HUES6 (cell line): ENCODE data around the gene SLC48A1.

Experiments
- H3K27ac ChIP-seq: 2 replicates; pipeline ENCODE4 v1.7.0; 2013; ENCODE audit warnings: low read depth, mild to moderate bottlenecking, low read length, inconsistent platforms
- H3K27me3 ChIP-seq: 2 replicates; pipeline ENCODE4 v1.6.1; 2013; ENCODE audit warnings: low read length; ENCODE audit not compliant: control insufficient read depth, insufficient read depth
- H3K36me3 ChIP-seq: 2 replicates; pipeline ENCODE4 v1.6.1; 2013; ENCODE audit warnings: low read length; ENCODE audit not compliant: control insufficient read depth, insufficient read depth
- H3K4me1 ChIP-seq: 2 replicates; pipeline ENCODE4 v1.6.1; 2013; ENCODE audit warnings: low read length; ENCODE audit not compliant: control insufficient read depth, insufficient read depth
- H3K4me3 ChIP-seq: 2 replicates; pipeline ENCODE4 v1.5.1; 2013; ENCODE audit warnings: low read depth, low read length
- H3K9ac ChIP-seq: one replicate; pipeline ENCODE4 v1.6.1; 2013; ENCODE audit warnings: mild to moderate bottlenecking, low read length
- H3K9me3 ChIP-seq: 2 replicates; pipeline ENCODE4 v1.6.1; 2013; ENCODE audit warnings: low read depth, low read length; ENCODE audit not compliant: control insufficient read depth, insufficient read depth

The SLC48A1 gene

DNA sequence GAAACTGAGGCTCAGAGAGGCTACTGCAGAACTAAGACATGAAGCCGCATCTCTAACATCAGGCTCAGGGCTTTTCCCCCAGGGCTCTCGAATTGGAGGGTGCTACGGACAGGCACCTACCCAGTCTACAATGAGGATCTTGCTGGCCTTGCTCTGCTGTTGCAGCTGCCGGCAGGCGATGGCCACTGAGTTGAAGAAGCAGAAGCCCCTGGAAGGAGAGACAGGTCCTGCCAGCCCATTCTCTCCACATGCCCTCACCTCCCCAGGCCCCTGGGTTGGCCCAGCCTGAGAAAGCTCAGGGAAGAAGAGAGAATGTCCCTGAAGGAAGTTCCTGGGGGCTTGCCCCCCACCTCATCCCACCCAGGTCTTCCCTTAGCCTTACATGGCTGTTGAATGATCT is 16.1 kb downstream of the SLC48A1 start:
- Histone ChIP-seq H3K4me1 (no peaks in the 10 kb centered on the region), H3K9me3 (no peaks in the 10 kb centered on the region), H3K27ac (no peak overlapping the region), H3K36me3 (peaks cover 97% of the 10 kb centered on the region), H3K9ac (no peak overlapping the region), H3K27me3 (no peaks in the 10 kb centered on the region), H3K4me3 (no peak overlapping the region)

DNA sequence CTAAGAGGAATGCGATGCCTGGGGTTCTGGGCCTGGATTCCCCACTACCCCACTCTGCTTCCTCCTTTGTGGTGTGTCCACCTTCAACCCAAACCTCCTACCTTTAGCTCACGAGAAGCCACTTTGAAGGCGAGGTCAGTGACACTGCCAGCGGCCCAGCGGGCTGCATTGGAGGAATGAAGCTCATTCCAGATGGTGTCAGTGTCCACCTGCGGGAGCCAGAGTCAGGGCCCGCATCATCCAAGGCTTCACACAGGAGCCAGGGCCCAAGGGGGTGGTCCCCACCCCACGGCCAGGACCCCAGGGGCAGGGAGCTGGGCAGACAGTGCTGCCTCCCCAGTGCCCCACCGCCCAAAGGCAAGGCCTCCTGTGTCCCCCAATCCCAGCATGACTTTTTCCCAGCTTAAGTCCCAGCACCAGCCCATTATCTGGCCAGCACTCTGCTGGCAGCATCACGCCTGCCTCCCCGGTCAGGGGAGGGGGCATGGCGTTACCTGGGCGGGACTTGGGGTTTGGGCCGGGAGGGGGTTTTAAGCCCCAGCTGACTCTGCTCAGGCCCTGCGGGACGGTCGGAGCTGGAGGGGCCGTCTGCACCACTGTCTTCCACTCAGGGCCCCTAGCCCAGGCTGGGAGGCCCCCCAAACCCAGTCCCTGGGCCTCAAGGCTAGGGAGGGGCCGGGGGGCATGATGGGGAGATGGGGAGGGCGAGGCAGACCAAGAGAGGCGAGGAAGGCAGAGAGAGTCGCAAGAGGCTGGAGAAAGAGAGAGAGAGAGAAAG is 16.9 kb downstream of the SLC48A1 start:
- no peaks in the 10 kb centered on the region for H3K4me1 ChIP-seq
- no peak overlapping the region for H3K27ac ChIP-seq
- H3K9me3 ChIP-seq = no peaks in the 10 kb centered on the region
- no peak overlapping the region for H3K9ac ChIP-seq
- peaks cover 97% of the 10 kb centered on the region for H3K36me3 ChIP-seq
- no peaks in the 10 kb centered on the region for H3K27me3 ChIP-seq
- no peak overlapping the region for H3K4me3 ChIP-seq

- no peak overlapping the region for H3K9ac ChIP-seq
- no peaks in the 10 kb centered on the region for H3K4me1 ChIP-seq
- H3K36me3 ChIP-seq = peaks cover 96% of the 10 kb centered on the region
- no peaks in the 10 kb centered on the region for H3K27me3 ChIP-seq
- H3K9me3 ChIP-seq = no peaks in the 10 kb centered on the region
- no peak overlapping the region for H3K4me3 ChIP-seq
- H3K27ac ChIP-seq = no peak overlapping the region
Observed at GRCh38 chr12:47790676-47791350, 17.8 kb downstream of the SLC48A1 start.

DNA sequence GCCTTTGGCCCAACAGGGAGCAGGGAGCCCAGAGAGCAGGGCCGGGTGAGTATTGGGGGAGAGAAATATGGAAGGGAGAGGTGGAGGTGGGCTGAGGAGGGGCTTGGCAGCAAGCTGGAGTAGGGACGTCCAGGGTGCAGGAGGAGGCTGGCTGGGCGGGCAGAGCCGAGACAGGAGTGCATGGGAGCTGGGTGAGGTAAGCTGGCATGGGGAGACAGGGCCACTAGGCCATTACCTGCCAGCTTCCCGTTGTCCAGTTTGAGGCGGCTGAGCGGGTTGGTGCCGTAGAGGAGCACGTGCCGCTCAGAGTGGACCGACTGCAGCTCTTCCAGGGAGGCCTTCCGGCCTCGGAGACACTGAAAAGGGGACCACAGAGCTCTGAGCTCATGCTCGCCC is 18.3 kb downstream of the SLC48A1 start:
- no peaks in the 10 kb centered on the region for H3K27me3 ChIP-seq
- no peaks in the 10 kb centered on the region for H3K4me1 ChIP-seq
- no peak overlapping the region for H3K27ac ChIP-seq
- peaks cover 95% of the 10 kb centered on the region for H3K36me3 ChIP-seq
- no peaks in the 10 kb centered on the region for H3K9me3 ChIP-seq
- H3K4me3 ChIP-seq = no peak overlapping the region
- H3K9ac ChIP-seq = no peak overlapping the region

DNA sequence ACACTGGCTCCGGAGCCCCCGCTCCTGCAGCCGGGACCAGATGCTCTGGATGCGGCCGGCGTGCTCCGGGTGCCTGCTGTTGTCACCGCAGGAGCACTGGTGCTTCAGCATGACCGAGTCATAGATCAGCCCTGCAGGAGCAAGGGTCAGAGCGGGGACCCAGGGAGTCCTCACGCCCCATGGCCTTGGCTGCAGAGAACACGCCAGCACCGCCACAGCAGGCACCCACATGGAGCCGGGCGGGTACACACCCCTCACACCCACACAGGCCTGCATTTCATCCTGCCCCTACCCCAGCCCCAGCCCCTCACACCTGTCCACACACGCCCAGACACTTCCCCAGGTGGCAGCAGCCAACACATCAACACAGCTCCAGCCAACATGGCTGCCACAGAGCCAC is 18.8 kb downstream of the SLC48A1 start:
- Histone ChIP-seq H3K9me3 (no peaks in the 10 kb centered on the region), H3K27me3 (no peaks in the 10 kb centered on the region), H3K9ac (no peak overlapping the region), H3K4me3 (no peak overlapping the region), H3K27ac (no peak overlapping the region), H3K4me1 (no peaks in the 10 kb centered on the region), H3K36me3 (peaks cover 94% of the 10 kb centered on the region)

DNA sequence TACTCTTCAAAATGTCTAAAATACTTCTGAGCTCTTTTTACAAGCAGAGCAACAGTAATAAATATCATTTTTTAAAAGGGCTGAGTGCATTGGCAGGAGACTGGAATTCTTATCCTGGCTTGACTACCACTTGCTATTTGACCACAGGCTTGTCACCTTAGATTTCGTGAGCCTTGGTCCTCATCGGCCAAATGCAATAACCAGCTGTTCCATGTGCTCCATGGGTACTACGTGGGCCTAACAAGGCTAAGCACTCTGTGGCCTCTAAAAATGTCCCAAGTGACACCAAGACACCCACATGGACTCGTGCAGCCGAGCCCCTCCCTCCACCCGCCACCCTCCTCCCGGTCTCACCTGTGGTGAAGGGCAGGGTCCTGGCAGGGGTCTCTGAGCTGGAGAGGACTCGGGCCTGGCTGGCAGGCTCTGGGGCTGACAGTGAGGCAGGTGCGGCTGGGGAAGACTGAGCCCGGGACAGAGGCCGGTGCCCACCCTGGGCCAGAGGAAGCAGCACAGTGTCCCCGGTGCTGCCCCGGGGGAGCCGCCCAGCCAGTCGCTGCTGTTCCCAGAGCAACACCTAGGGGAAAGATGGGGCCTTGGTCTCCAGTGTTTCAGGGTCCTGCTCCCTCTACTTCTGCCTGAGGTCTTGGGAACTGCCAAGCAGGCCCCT is 20.1 kb downstream of the SLC48A1 start:
- Histone ChIP-seq H3K9me3 (no peaks in the 10 kb centered on the region), H3K4me3 (no peak overlapping the region), H3K4me1 (0 out of 2 replicates have a peak, but pooled peaks cover 5% of the 10 kb centered on the region), H3K9ac (no peak overlapping the region), H3K27me3 (no peaks in the 10 kb centered on the region), H3K36me3 (peaks cover 92% of the 10 kb centered on the region), H3K27ac (no peak overlapping the region)

DNA sequence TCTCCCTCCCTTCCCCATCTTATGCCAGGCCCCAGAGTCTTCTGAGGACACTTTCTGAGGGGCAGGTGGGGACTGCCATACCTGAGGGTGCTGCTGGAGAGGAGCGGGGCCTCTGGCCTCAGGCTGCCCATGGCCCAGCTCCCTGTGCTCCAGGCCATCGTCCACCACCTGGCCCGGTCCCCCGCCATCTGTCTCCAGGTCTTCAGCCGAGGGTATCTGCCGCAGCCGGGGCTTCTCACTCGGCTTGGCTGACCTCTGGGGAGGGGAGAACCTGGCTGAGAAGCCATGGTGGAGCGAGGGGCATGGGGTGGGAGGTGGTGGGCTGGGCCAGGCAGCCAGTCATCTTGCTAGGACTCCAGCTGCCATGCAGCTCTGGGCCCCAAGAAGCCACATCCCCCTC is 21.6 kb downstream of the SLC48A1 start:
- H3K4me1 ChIP-seq = peaks cover 10% of the 10 kb centered on the region; the same call in 1 of the 2 replicates
- peaks cover 80% of the 10 kb centered on the region for H3K36me3 ChIP-seq

DNA sequence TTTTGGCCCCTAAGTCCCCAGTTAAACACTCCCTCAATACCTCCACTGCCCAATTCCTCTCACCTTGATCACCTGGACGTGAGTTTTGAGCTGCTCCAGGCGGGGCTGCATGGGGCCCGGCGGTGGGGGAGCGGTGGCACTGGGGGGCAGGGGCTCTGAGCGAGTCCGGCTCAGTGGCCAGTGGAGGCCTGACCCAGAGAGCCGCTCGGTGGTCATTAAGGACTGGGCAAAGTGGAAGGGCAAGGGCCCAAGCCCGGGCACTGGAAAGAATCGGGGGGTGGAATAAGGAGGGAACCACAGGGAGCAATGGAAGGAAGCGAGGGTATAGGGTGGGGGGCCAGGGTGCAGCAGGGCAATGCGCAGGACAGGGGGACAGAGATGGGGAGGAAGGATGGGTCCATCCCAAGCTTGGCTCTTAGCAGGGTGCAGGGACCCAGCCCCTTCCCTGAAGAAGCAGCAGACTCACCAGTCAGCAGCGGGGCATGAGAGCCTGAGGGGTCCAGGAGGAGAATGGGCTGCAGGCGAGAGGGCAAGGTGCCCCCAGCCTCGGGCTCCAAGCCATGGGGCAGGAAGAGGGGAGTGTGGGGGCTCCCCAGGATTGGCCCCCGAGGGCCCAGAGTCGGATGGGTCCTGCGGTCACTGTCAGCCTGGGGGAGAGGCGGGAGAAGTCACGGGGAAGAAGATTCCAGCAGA is 22.2 kb downstream of the SLC48A1 start:
- peaks cover 74% of the 10 kb centered on the region for H3K36me3 ChIP-seq
- no peak overlapping the region for H3K9ac ChIP-seq
- H3K27ac ChIP-seq = no peak overlapping the region
- H3K27me3 ChIP-seq = no peaks in the 10 kb centered on the region
- H3K4me1 ChIP-seq = peaks cover 10% of the 10 kb centered on the region; the same call in 1 of the 2 replicates
- no peak overlapping the region for H3K4me3 ChIP-seq
- H3K9me3 ChIP-seq = no peaks in the 10 kb centered on the region

More for the DNA sequence above, 21.6 kb downstream of the SLC48A1 start:
- Histone ChIP-seq H3K9me3 (no peaks in the 10 kb centered on the region), H3K27ac (no peak overlapping the region), H3K27me3 (no peaks in the 10 kb centered on the region), H3K9ac (no peak overlapping the region), H3K4me3 (no peak overlapping the region)

- Histone ChIP-seq H3K36me3 (peaks cover 68% of the 10 kb centered on the region), H3K27ac (no peak overlapping the region), H3K4me1 (peaks cover 10% of the 10 kb centered on the region; the same call in 1 of the 2 replicates)
Observed at GRCh38 chr12:47795814-47796411, 22.9 kb downstream of the SLC48A1 start.

GRCh38 chr12:47797441-47797840 is 24.4 kb downstream of the SLC48A1 start:
- Histone ChIP-seq H3K36me3 (peaks cover 55% of the 10 kb centered on the region), H3K9me3 (no peaks in the 10 kb centered on the region), H3K4me3 (no peak overlapping the region), H3K27ac (no peak overlapping the region), H3K4me1 (peaks cover 21% of the 10 kb centered on the region), H3K27me3 (no peaks in the 10 kb centered on the region), H3K9ac (no peak overlapping the region)

More at GRCh38 chr12:47795814-47796411, 22.9 kb downstream of the SLC48A1 start:
- no peaks in the 10 kb centered on the region for H3K27me3 ChIP-seq
- no peak overlapping the region for H3K9ac ChIP-seq
- no peak overlapping the region for H3K4me3 ChIP-seq
- no peaks in the 10 kb centered on the region for H3K9me3 ChIP-seq
